NCI-H1694 treated with DMSO at 0.1 percent for 48 hours (cell line): ENCODE measurements around the gene CAMTA1.
"Not testable (repeated sequence)": the region's sequence is repeated elsewhere in the genome, so short reads cannot be mapped to it uniquely, and the experiment has no call there.

Experiments used
- DNase-seq: peaks from one replicate; lab custom pipeline; 2025; lab: John Stamatoyannopoulos, UW

The CAMTA1 gene

GRCh38 chr1:7150724-7151280 lies 365.5 kb downstream of the CAMTA1 start:
- no peak for DNase-seq

GRCh38 chr1:7151978-7152377 lies 366.7 kb downstream of the CAMTA1 start:
- DNase-seq, result no peak

- DNase-seq, result no peak
Measured at GRCh38 chr1:7152655-7153054, 367.4 kb downstream of the CAMTA1 start.

- DNase-seq, result no peak
Measured at GRCh38 chr1:7153464-7153863, 368.2 kb downstream of the CAMTA1 start.

- DNase-seq, result no peak
Measured at GRCh38 chr1:7159116-7159781, 374.0 kb downstream of the CAMTA1 start.

GRCh38 chr1:7168554-7168953 lies 383.3 kb downstream of the CAMTA1 start:
- DNase-seq, result not testable (repeated sequence)

DNA sequence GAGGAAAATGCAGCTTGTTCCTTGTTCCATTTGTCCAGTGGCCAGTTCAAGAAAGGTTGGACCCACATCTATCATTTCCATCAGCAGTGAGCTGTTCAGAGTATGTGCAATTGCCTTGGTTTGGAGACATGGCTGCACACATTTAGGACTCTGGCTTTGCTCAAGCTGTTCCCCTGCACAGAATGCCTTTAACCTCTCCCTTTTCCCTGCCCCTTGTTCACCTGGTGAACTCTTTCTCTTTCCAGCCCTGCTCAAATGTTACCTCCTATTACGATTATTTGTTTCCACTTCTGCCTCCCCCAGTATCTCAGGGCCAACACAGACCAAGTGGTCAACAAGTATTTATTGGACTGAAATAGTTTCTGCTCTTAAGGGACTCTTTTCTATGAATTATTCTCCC lies 385.9 kb downstream of the CAMTA1 start:
- DNase-seq, result no peak

DNA sequence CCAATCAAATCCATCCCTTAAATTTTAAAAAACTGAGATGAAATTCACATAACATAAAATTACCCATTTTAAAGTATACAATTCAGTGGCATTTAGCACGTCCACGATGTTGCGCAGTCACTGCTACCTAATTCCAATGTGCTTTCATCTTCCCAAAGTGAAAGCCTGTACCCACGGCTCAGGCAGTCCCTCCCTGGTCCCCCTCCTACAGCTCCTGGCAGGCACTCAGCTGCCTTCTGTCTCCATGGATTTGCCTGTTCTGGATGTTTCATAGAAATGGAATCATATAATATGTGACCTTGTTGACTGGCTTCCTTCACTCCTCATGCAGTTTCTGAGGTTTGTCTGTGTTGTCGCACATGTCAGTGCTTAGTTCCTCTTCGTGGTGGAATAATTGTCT lies 386.3 kb downstream of the CAMTA1 start:
- DNase-seq, result no peak

DNA sequence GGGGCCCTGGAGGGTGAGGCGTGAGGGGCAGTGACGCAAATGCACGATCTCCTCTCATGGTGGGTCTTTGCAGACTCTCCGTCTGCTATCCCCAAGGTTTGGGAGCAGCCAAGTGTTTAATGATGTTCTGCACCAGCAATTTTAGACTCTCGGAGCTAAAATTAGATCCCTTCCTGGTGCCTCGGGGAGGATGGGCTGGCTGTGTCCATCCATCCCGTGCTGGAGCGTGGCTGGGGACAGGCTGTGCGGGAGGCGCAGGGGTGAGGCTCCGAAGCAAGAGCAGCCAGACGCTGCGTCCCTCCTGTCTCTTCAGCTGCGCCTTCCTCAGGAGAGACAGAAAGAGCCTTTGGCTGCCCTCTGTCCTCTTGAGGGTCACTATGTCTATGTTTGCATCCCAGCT lies 387.6 kb downstream of the CAMTA1 start:
- DNase-seq, result no peak

DNA sequence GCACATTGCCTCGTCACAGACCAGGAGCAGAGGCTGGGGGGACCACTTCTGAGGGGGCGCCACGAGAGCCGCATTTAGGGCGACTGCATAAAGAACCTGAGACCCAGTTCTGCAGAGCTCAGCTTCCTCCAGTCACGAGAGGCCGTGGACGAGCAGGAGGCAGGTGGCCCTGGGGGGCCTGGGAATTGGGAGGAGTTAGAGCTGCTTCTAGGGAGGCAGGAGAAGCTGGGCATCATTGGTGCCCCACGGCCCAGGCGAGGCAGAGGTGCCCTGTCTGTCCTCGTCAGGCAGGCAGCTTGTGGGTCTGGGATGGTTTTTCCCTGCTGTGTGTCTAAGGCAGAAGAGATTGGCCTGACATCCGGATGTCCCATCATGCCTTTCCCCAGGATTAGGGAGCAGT lies 389.3 kb downstream of the CAMTA1 start:
- DNase-seq, result no peak

DNA sequence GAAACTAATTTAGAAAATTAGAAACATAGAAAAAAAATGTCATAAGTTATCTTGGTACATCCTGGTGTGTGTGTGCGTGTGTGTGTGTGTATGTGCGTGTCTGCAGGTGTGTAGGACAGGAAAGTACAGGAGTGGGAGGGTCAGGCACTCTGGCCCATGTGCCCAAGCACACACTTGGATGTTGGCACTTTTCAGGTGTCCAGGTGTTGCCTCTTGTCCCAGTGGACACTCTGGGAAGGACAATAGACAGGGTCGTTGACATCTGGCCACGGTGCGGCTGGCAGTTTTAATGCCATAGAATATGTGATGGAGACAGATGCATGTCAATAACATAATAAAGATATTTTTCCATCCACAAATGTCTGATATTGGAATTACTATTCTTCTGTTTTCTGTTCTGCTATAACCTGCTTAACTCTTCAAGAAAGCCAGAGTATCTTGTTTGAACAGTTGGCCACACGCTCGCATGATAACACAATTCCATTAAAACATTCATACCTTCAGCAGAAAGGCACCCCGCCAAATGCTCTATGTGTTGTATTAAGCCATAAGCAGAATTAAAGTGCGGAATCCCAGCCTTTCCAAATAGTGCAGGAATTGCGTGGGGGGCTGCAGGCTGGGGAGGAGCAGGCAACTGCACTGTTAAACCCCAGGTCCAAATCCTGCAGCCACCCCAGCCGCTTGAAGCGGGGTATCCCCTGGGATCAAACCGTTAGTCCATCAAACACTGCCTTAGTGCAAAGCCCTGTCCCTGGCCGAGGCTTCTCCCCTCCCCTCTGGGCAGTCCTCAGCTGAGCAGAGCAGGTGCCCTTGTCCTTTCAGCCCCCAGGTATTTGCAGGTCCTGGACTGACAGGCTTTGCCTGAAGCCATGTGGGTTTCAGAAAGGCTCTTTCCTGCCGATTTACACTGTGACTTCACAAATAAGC lies 390.0 kb downstream of the CAMTA1 start:
- DNase-seq, result no peak

DNA sequence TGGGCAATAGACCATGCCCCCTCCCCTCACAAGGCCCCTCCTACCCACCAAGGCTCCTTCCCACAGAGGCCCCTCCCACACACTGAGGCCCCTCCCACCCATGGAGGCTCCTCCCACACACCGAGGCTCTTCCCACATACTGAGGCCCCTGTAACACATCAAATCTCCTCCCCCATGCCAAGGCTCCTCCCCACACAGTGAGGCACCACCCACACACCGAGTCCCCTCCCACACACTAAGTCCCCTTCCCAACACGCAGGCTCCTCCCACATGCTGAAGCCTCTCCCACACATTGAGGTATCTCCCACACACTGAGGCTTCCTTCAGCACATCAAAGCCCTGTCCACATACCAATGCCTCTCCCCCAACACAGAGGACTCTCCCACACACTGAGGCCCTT lies 391.8 kb downstream of the CAMTA1 start:
- DNase-seq, result no peak

GRCh38 chr1:7177438-7178146 lies 392.3 kb downstream of the CAMTA1 start:
- no peak for DNase-seq

DNA sequence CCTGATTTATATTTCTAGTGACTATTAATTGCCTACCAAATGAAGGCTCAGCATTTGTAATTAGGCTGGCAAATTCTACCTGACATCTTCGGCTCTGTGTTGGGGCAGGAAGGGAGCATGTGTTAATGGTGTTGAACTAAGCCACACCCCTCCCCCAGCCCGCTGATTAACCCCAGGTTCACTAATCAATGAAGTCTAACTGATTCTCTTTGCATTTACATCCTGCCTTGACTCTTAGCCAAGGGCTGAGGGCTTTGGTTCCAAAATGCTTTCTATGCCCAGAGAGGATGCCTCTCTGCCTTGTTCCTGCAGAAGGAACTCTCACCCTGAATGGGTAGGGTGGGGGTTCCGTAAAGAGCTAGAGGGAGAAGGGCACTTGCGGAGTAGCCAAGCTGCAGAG lies 393.1 kb downstream of the CAMTA1 start:
- no peak for DNase-seq

- DNase-seq, result no peak
Measured at GRCh38 chr1:7178741-7179140, 393.5 kb downstream of the CAMTA1 start.

- DNase-seq, result no peak
Measured at GRCh38 chr1:7185721-7186120, 400.5 kb downstream of the CAMTA1 start.

DNA sequence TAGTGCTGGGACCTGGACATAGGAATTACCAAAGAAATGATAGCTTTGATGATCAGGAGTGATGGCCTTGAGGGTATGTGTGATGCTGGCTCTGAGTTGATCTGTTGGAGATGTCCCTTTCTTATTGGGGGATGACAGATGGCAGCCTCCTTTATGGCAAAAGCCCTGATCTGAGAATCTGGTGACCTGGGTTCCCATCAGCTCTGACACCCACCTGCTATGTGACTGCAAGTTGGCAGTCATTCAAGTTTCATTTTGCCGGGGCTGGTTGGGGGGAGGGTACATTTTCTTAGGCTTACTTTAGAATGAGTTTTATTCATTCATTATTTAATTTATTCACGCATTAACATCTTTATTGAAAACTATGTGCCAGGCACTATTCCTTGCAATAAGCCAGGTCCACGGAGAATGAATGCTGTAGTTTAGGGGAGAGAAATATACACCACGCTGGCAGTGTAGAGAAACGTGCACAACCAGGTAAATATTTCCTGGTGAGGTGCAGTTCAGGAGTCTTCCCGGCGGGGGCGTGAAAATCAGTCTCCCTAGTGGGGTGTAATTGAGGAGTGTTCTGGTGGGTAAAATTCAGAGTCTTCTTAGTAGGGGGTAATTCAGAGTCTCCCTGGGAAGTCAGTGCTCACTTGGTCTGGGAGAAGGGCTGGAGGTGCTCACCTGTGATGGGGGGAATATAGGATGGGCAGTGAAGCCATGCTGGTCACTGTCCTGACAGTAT lies 401.3 kb downstream of the CAMTA1 start:
- peak; percentile 17 for DNase-seq

DNA sequence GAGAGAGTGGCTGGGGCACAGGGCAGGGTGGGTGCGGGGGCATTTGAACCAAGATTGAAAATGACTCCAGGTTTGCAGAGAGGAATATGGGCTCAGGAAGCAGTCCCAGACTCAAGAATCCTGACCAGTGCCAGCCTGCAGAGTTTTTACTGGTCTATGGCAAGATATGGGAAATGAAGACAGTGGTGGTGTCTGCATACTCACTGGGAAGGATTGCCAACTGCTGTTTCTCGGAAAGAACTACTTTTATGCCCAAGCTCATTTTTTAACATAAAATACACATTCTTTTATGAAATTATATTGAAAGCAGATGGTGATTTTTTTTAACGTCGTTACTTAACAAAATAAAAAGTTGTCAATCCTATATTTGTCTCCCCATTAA lies 401.8 kb downstream of the CAMTA1 start:
- no peak for DNase-seq

DNA sequence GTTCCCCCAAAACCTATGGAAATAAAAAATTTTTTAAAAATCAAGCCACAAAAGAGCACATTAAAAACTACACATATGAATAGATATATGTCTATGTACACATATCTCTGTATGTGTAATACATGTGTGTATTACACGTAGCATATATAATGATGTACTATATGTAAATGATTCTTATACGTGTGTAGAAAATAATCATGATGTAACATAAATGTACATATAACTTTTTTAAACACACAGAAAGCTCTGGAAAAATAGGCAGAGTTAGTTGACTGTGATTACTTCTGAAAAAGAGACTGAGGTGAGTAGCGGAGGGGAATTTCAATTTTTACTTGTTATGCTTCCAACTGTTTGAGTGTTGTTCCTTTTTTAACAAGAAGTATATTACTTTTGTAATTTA lies 405.0 kb downstream of the CAMTA1 start:
- DNase-seq, result no peak

GRCh38 chr1:7192453-7192852 lies 407.2 kb downstream of the CAMTA1 start:
- DNase-seq, result no peak

DNA sequence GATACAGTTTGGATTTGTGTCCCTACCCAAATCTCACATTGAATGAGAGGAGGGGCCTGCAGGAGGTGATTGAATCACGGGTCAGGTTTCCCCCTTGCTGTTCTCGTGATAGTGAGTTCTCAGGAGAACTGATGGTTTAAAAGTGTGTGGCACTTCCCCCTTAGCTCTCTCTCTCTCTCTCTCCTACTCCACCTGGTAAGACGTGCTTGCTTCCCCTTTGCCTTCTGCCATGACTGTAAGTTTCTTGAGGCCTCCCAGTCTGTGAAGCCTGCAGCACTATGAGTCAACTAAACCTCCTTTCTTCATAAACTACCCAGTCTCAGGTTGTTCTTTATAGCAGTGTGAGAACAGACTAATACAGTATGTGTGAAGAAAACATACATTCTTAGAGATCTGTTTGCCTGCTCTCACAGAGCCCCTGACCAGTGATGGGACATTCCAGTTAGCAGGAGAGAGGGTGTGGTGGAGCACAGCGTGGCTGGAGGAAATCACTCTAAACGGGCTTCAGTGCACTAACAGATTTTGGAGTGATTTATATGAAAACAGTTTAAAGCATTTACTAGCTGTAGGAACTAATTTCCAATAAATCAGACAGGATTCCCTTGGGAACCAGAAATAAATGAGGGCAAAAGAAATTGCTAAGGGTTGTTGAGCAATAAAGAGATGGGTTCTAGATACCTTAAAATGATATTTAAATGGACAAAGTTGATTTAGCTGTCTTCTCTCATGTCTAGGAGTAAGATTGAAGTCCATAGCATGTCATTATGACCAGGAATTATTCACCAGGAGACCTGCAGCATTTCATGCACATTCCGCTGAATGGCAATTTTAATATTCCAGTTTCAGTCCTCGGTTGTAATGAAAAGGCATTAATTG lies 411.0 kb downstream of the CAMTA1 start:
- no peak for DNase-seq
